SK-N-SH treated with all-trans-retinoic acid at 6 μM for 48 hours (cell line): ENCODE results near the gene ATP6V0D1.

Experiments
- ARNTL ChIP-seq: fragments of 450-650 bp; formaldehyde crosslinking; IDR thresholded peaks from 2 replicates; pipeline ENCODE4 v1.5.0; 2020; ENCODE audit warnings: low read depth, mild to moderate bottlenecking, moderate library complexity, borderline replicate concordance
- OSR1 ChIP-seq: fragments of 250-450 bp; sonication (Bioruptor Pico); IDR thresholded peaks from 2 replicates; pipeline ENCODE4 v1.8.0; 2022; ENCODE audit warnings: moderate library complexity, mild to moderate bottlenecking, inconsistent platforms
- PPARA ChIP-seq: fragments of 250-450 bp; sonication (Bioruptor Pico); IDR thresholded peaks from 2 replicates; pipeline ENCODE4 v1.5.0; 2020; ENCODE audit warnings: mild to moderate bottlenecking, borderline replicate concordance
- RARB ChIP-seq: fragments of 250-450 bp; sonication (Bioruptor Pico); IDR thresholded peaks from 2 replicates; pipeline ENCODE4 v1.8.0; 2021; ENCODE audit warnings: mild to moderate bottlenecking, moderate library complexity
- TCF4 ChIP-seq: fragments of 250-450 bp; sonication (Bioruptor Pico); IDR thresholded peaks from 2 replicates; pipeline ENCODE4 v1.8.0; 2021; ENCODE audit warnings: mild to moderate bottlenecking, moderate library complexity, borderline replicate concordance
- TOX ChIP-seq: fragments of 250-450 bp; sonication (Bioruptor Pico); IDR thresholded peaks from 2 replicates; pipeline ENCODE4 v1.8.0; 2021; ENCODE audit warnings: mild to moderate bottlenecking, moderate library complexity, borderline replicate concordance
- ZFP3 ChIP-seq: fragments of 250-450 bp; sonication (Bioruptor Pico); IDR thresholded peaks from 2 replicates; pipeline ENCODE4 v1.5.0; 2020; ENCODE audit warnings: mild to moderate bottlenecking, moderate library complexity
- ZFP30 ChIP-seq: fragments of 450-650 bp; formaldehyde crosslinking; IDR thresholded peaks from 2 replicates; pipeline ENCODE4 v1.5.0; 2022; ENCODE audit warnings: mild to moderate bottlenecking, moderate library complexity
- ZNF70 ChIP-seq: fragments of 450-650 bp; formaldehyde crosslinking; IDR thresholded peaks from 2 replicates; pipeline ENCODE4 v1.5.0; 2020; ENCODE audit warnings: mild to moderate bottlenecking, moderate library complexity
- TF ChIP-seq, protein P1 (sequence below): fragments of 250-450 bp; sonication (Bioruptor Pico); IDR thresholded peaks from 2 replicates; pipeline ENCODE4 v1.5.0; 2020; ENCODE audit warnings: mild to moderate bottlenecking, moderate library complexity
- TF ChIP-seq, protein P2 (sequence below): fragments of 250-450 bp; sonication (Bioruptor Pico); IDR thresholded peaks from 2 replicates; pipeline ENCODE4 v1.8.0; 2020; ENCODE audit warnings: mild to moderate bottlenecking, moderate library complexity, borderline replicate concordance
- TF ChIP-seq, protein P3 (sequence below): fragments of 250-450 bp; sonication (Bioruptor Pico); IDR thresholded peaks from 2 replicates; pipeline ENCODE4 v1.5.1; 2020; ENCODE audit warnings: low read depth, mild to moderate bottlenecking, moderate library complexity
- TF ChIP-seq, protein P4 (sequence below): fragments of 250-450 bp; sonication (Bioruptor Pico); IDR thresholded peaks from 2 replicates; pipeline ENCODE4 v1.5.1; 2021; ENCODE audit warnings: mild to moderate bottlenecking, moderate library complexity

DNA sequence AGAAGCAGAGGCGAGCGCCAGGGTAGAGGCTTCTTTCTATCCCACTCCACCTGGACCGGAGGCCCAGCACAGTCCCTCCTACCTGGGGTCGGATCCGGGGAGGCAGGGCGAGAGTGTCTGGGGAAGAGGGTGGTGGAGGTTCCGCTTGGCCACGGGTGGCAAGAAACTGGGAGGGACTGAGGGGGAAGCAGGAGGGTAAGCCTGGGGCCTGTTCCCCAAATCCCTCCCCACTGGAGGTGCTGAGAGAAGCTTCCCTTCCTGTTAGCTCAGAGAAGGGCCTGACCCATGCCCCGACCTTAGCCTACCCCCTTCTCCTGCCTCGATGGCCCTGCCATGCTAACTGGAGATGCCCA, 85.9 kb downstream of the ATP6V0D1 start:
- TF ChIP-seq ZFP3 (CRISPR knock-in tag) (no peak), TOX (CRISPR knock-in tag) (no peak), OSR1 (no peak), ZNF70 (no peak), ZFP30 (no peak), TCF4 (CRISPR knock-in tag) (no peak), RARB (CRISPR knock-in tag) (no peak), PPARA (CRISPR knock-in tag) (no peak), ARNTL (CRISPR knock-in tag) (no peak)
- TF ChIP-seq, protein P1, sequence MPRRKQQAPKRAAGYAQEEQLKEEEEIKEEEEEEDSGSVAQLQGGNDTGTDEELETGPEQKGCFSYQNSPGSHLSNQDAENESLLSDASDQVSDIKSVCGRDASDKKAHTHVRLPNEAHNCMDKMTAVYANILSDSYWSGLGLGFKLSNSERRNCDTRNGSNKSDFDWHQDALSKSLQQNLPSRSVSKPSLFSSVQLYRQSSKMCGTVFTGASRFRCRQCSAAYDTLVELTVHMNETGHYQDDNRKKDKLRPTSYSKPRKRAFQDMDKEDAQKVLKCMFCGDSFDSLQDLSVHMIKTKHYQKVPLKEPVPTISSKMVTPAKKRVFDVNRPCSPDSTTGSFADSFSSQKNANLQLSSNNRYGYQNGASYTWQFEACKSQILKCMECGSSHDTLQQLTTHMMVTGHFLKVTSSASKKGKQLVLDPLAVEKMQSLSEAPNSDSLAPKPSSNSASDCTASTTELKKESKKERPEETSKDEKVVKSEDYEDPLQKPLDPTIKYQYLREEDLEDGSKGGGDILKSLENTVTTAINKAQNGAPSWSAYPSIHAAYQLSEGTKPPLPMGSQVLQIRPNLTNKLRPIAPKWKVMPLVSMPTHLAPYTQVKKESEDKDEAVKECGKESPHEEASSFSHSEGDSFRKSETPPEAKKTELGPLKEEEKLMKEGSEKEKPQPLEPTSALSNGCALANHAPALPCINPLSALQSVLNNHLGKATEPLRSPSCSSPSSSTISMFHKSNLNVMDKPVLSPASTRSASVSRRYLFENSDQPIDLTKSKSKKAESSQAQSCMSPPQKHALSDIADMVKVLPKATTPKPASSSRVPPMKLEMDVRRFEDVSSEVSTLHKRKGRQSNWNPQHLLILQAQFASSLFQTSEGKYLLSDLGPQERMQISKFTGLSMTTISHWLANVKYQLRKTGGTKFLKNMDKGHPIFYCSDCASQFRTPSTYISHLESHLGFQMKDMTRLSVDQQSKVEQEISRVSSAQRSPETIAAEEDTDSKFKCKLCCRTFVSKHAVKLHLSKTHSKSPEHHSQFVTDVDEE (CRISPR knock-in tag), result no peak
- TF ChIP-seq, protein P2, sequence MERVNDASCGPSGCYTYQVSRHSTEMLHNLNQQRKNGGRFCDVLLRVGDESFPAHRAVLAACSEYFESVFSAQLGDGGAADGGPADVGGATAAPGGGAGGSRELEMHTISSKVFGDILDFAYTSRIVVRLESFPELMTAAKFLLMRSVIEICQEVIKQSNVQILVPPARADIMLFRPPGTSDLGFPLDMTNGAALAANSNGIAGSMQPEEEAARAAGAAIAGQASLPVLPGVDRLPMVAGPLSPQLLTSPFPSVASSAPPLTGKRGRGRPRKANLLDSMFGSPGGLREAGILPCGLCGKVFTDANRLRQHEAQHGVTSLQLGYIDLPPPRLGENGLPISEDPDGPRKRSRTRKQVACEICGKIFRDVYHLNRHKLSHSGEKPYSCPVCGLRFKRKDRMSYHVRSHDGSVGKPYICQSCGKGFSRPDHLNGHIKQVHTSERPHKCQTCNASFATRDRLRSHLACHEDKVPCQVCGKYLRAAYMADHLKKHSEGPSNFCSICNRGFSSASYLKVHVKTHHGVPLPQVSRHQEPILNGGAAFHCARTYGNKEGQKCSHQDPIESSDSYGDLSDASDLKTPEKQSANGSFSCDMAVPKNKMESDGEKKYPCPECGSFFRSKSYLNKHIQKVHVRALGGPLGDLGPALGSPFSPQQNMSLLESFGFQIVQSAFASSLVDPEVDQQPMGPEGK, result no peak
- TF ChIP-seq, protein P3, sequence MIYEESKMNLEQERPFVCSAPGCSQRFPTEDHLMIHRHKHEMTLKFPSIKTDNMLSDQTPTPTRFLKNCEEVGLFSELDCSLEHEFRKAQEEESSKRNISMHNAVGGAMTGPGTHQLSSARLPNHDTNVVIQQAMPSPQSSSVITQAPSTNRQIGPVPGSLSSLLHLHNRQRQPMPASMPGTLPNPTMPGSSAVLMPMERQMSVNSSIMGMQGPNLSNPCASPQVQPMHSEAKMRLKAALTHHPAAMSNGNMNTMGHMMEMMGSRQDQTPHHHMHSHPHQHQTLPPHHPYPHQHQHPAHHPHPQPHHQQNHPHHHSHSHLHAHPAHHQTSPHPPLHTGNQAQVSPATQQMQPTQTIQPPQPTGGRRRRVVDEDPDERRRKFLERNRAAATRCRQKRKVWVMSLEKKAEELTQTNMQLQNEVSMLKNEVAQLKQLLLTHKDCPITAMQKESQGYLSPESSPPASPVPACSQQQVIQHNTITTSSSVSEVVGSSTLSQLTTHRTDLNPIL (CRISPR knock-in tag), result no peak
- TF ChIP-seq, protein P4, sequence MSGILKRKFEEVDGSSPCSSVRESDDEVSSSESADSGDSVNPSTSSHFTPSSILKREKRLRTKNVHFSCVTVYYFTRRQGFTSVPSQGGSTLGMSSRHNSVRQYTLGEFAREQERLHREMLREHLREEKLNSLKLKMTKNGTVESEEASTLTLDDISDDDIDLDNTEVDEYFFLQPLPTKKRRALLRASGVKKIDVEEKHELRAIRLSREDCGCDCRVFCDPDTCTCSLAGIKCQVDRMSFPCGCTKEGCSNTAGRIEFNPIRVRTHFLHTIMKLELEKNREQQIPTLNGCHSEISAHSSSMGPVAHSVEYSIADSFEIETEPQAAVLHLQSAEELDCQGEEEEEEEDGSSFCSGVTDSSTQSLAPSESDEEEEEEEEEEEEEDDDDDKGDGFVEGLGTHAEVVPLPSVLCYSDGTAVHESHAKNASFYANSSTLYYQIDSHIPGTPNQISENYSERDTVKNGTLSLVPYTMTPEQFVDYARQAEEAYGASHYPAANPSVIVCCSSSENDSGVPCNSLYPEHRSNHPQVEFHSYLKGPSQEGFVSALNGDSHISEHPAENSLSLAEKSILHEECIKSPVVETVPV (CRISPR knock-in tag), result no peak
